GM19238 (cell line): ENCODE results near the gene MED26.

Experiments used
- DNase-seq: peaks from one replicate; pipeline ENCODE4 v3.0.0; 2011; ENCODE audit warnings: low spot score; ENCODE audit not compliant: insufficient read length

The MED26 gene

GRCh38 chr19:16618248-16618647 lies 9.8 kb downstream of the MED26 start:
- DNase-seq, result no peak

DNA sequence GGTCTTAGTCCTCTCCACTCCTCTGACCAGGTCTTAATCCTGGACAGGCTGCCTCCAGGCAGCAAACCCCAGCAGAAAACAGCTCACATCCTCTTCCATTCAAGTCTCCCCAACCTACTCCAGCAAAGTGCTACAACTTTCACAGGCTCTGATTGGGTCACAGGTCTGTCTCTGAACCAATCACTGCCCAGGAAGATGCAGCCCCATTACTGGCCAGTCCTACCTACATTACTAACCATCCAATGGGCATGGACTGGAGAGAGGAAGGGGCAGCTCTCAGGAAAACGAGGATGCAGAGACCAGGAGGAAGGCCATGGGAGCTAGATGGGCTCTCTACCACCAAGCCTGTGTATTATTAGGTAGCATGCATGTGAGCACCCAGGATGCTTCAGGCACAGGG lies 12.2 kb downstream of the MED26 start:
- DNase-seq, result no peak

DNA sequence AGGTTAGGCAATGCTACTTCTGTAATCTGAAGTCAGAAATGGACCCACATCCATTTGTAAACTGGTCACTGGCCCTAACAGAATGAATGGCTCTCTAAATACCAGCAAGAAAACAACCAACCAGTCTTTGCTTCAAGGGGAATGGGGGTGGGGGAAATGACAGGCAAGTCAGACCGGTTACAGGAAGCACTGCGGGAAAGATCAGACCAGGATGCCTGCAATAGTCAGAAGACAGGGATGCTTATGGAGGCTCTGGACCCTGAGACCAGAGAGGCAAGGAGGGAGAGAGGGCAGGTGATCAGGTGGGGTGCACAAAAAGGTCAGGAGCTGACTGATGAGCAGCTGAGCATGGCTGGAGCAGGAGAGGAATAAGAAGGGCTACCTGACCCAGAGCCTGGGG lies 13.1 kb downstream of the MED26 start:
- DNase-seq, result no peak

DNA sequence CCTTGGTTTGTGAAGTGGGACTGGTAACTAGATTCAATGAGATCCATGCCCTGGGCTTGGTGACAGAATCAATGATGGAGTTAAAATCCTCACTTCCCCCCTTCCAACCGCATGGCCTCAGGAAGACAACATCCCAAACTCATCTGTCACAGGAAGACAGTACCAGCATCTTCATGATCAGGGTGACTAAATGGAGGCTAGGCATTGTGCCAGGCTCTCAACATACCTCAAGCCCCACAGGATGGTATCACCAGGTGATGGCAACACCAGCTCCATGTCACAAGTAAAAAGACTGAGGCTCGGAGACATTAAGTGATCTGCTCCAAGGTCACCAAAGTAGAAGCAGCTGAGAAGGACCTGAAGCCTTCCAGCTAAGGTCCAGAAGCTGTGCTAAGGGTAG lies 14.2 kb downstream of the MED26 start:
- DNase-seq, result no peak

DNA sequence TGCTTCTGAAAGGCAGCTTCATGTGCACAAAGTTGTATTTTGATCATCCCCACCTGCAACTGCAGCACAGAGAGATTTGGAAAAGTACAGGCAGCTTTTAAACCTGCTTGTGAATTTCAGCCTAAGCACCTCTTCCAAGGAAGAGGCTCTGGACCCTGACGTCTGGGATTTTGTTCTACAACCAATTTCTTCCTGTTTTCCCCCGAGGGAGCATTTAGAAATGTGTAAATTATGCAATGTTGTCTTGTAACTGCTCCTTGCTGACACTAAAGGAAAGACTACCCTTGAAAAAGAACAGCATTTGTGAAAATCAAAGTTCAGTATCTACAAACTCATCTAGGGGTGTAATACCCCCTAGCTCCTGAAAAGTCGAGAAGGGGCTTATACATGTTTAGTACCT lies 15.4 kb downstream of the MED26 start:
- no peak for DNase-seq

DNA sequence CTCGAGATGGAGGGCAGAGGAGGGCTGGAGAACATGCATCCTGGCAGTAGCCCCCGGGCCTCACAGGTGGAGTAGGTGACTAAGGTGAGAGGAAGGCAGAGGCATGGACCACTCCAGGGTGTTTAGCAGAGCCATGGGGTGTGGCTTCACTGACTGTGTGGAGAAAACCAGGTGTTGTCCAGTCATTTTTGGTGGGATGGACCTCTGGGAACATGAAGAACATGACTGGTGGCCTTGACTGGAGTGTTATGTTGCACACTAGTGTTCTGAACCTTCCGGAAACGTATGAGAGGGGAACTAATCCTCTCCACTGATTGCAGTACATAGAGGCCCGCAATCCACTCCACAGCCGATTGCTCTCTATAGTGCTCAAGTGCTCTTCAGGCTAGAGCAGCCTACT lies 16.9 kb downstream of the MED26 start:
- no peak for DNase-seq

- no peak for DNase-seq
These were observed 18.3 kb downstream of the MED26 start for GRCh38 chr19:16609511-16610200.

- DNase-seq, result no peak
These were observed 19.7 kb downstream of the MED26 start for GRCh38 chr19:16608290-16608739.

GRCh38 chr19:16607819-16608218 lies 20.2 kb downstream of the MED26 start:
- no peak for DNase-seq

GRCh38 chr19:16605553-16605994 lies 22.4 kb downstream of the MED26 start:
- no peak for DNase-seq

- no peak for DNase-seq
These were observed 22.9 kb downstream of the MED26 start for GRCh38 chr19:16605115-16605514.

DNA sequence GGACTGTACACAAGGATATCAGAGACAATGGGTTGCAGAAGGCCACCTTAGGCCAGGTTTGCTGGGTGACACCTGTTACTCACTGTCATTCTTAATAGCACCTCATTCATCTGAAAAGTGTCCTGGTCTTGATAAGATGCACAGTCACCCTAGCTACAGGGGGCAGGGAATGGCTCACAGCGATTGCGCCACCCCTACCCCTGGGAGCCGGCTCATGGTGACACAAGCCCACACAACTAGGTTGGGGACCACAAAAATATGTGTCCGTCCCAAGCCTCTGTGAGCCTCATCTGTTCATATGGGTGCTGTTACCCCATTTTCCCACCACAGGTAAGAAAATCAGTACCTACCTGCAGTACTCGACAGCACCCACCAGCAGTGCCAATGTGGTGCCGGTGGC lies 23.4 kb downstream of the MED26 start:
- DNase-seq, result no peak

- no peak for DNase-seq
These were observed 24.9 kb downstream of the MED26 start for GRCh38 chr19:16603090-16603489.

- DNase-seq, result no peak
These were observed 26.5 kb downstream of the MED26 start for GRCh38 chr19:16601378-16602052.

- no peak for DNase-seq
These were observed 27.2 kb downstream of the MED26 start for GRCh38 chr19:16600824-16601223.

DNA sequence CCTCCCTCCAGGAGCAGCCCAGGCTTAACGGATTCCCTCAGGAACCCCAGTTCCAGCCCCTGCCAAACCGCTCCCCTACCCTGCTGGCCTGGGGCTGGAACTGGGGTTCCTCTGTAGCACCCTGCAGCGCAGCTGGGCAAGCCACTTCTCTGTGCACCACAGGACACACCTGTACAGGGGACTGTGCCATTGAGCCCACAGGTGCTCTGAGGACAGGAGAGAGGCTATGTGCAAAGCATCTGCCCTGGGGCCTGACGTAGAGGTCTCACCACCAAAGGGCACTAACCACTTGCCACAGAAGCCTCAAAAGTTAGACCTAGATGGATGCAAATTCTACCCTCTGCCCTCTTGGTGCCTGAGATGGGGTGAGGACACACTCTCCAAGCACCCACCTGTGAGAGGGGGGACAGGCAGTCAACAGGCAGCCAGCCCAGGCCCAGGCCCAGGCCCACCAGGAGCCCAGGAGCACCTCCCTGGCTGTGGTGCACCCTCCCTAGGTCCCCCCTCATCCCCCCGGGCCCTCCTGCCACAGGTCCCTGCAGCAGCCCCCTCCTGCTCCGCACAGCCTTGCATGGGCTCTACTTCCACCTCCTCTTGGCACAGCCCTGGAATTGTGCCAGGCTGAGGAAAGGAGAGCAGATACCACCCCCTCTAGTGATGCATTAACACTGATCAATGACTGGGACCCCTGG lies 28.2 kb downstream of the MED26 start:
- DNase-seq, result no peak

DNA sequence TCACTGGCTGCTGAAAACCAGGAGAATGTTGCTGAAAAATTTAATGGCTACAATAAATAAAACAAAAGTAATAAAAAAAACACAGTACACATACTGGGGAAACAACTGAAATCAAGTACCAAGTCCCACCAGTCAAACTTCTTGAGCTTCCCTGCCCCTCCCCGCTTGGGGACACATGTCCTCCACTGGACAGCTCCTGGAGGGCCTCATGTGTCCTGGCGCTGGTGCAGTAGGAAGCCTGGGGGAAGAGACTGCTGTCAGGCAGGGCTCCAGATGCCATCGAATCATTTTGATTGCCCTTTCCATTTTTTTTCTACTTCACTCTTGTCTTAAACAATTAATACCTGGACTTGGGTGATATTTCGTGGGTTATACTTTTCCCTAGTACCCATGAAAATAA lies 29.2 kb downstream of the MED26 start:
- DNase-seq, result no peak

GRCh38 chr19:16596399-16596798 lies 31.6 kb downstream of the MED26 start:
- no peak for DNase-seq

DNA sequence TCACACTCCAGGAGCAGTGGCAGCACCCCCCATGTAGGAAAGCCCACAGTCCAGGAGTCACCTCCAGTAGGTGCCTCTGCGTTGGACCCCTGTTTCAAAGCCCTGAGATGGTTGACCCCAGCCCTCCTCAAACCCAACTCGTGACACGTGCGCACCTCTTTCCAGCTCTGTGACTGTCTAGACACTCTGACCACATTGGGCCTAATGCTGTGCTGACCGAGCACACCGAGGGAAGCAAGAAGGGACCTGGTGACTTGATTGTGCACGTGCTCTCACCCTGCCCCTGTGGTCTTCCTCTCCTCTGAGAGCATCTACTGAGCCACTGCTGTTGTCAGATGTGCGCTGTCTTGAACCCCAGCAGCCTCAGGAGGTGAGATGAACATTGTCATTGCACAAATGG lies 32.9 kb downstream of the MED26 start:
- no peak for DNase-seq

GRCh38 chr19:16594681-16595091 lies 33.3 kb downstream of the MED26 start:
- no peak for DNase-seq

DNA sequence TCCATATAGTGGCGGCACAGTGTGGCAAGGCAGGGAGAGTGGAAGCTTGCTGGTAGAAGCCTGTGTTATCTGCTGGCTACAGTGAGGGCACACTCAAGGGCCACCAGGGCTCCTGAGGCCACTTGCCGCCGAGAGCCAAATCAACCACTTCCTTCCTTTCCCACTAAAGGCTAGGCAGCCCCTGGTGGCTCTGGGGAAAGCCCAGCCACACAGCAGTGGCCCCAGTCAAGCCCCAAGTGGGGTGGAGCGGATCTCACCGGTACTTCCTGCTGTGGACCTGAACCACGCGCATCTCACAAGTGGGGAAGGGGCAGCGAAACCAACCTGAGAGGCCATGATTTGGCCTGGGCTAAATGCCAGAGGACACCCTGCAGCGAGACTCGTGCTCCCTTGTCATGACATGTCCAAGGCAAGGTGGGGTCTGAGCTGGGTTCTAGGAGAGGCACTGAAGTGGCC lies 33.8 kb downstream of the MED26 start:
- no peak for DNase-seq

GRCh38 chr19:16593181-16593580 lies 34.8 kb downstream of the MED26 start:
- no peak for DNase-seq
